WTC11 (cell line): ENCODE measurements around the gene KIF21B. TPM values are rescaled to one million over a fixed set of nuclear protein-coding genes. Genes with fewer than 3 reads are reported as not detected.

Experiments
- ATAC-seq: fragments of 200-7000 bp; cut with Tn5 transposase; 2 replicates; pipeline ENCODE4 v1.10.0; 2021; ENCODE audit warnings: mild to moderate bottlenecking, moderate library complexity
- CTCF ChIA-PET: fragments of 300-600 bp; sonication (Branson Sonifier 250); formaldehyde crosslinking; loops from one replicate; lab custom pipeline; 2021; ENCODE audit warnings: antibody characterized with exemption; lab: Charles Lee
- POLR2A ChIA-PET: fragments of 350-600 bp; sonication (Branson Sonifier 250); formaldehyde crosslinking; loops from one replicate; lab custom pipeline; 2021; ENCODE audit warnings: antibody characterized with exemption; lab: Charles Lee
- DNase-seq: peaks from one replicate; pipeline ENCODE4 v3.0.0; 2021; ENCODE audit warnings: low spot score
- H3K27ac Mint-ChIP-seq: 2 replicates; pipeline ENCODE4 v1.8.0; 2021; ENCODE audit warnings: mixed read lengths
- H3K27me3 Mint-ChIP-seq: 2 replicates; pipeline ENCODE4 v1.8.0; 2021; ENCODE audit warnings: low read depth, mild to moderate bottlenecking, moderate library complexity, mixed read lengths
- H3K36me3 Mint-ChIP-seq: 2 replicates; pipeline ENCODE4 v1.8.0; 2021; ENCODE audit warnings: mixed read lengths
- H3K4me1 Mint-ChIP-seq: 2 replicates; pipeline ENCODE4 v1.8.0; 2022; ENCODE audit warnings: mixed read lengths
- H3K4me3 Mint-ChIP-seq: 2 replicates; pipeline ENCODE4 v1.8.0; 2021; ENCODE audit warnings: mild to moderate bottlenecking, moderate library complexity, mixed read lengths
- H3K9me3 Mint-ChIP-seq: 2 replicates; pipeline ENCODE4 v1.8.0; 2021; ENCODE audit warnings: mixed read lengths
- AFF4 ChIP-seq: sonication (generic); formaldehyde crosslinking; IDR thresholded peaks from 2 replicates; pipeline ENCODE4 v1.8.1; 2023; ENCODE audit warnings: mild to moderate bottlenecking, missing genetic modification reagents, borderline replicate concordance
- ARID4B ChIP-seq: sonication (generic); formaldehyde crosslinking; IDR thresholded peaks from 2 replicates; pipeline ENCODE4 v1.8.0; 2023; ENCODE audit warnings: missing genetic modification reagents, mild to moderate bottlenecking, borderline replicate concordance
- CREB1 ChIP-seq: sonication (generic); formaldehyde crosslinking; IDR thresholded peaks from 2 replicates; pipeline ENCODE4 v1.8.0; 2023; ENCODE audit warnings: mild to moderate bottlenecking, missing genetic modification reagents
- E2F1 ChIP-seq: sonication (generic); formaldehyde crosslinking; IDR thresholded peaks from 2 replicates; pipeline ENCODE4 v1.8.0; 2022; ENCODE audit warnings: mild to moderate bottlenecking, missing genetic modification reagents
- E2F4 ChIP-seq: sonication (generic); formaldehyde crosslinking; IDR thresholded peaks from 2 replicates; pipeline ENCODE4 v1.8.1; 2022; ENCODE audit warnings: low read depth, mild to moderate bottlenecking, moderate library complexity, missing genetic modification reagents, borderline replicate concordance
- ELF4 ChIP-seq: sonication (generic); formaldehyde crosslinking; IDR thresholded peaks from 2 replicates; pipeline ENCODE4 v1.8.1; 2022; ENCODE audit warnings: low read depth, mild to moderate bottlenecking, moderate library complexity, missing genetic modification reagents
- FOXK1 ChIP-seq: sonication (generic); formaldehyde crosslinking; IDR thresholded peaks from 2 replicates; pipeline ENCODE4 v1.8.0; 2022; ENCODE audit warnings: mild to moderate bottlenecking, moderate library complexity, missing genetic modification reagents
- FOXP1 ChIP-seq: sonication (generic); formaldehyde crosslinking; IDR thresholded peaks from 2 replicates; pipeline ENCODE4 v1.8.0; 2022; ENCODE audit warnings: missing genetic modification reagents, mild to moderate bottlenecking, moderate library complexity, borderline replicate concordance
- HMGXB4 ChIP-seq: sonication (generic); formaldehyde crosslinking; IDR thresholded peaks from 2 replicates; pipeline ENCODE4 v1.8.1; 2023; ENCODE audit warnings: mild to moderate bottlenecking, moderate library complexity, missing genetic modification reagents
- KAT7 ChIP-seq: sonication (generic); formaldehyde crosslinking; IDR thresholded peaks from 2 replicates; pipeline ENCODE4 v1.8.1; 2023; ENCODE audit warnings: missing genetic modification reagents, mild to moderate bottlenecking, borderline replicate concordance
- OVOL2 ChIP-seq: fragments of 250-450 bp; sonication (Bioruptor Pico); IDR thresholded peaks from 2 replicates; pipeline ENCODE4 v1.9.0; 2021; ENCODE audit warnings: mild to moderate bottlenecking, borderline replicate concordance
- PRRX2 ChIP-seq: fragments of 250-450 bp; sonication (Bioruptor Pico); IDR thresholded peaks from 2 replicates; pipeline ENCODE4 v1.8.0; 2021; ENCODE audit warnings: mild to moderate bottlenecking
- SMAD4 ChIP-seq: sonication (generic); formaldehyde crosslinking; IDR thresholded peaks from 2 replicates; pipeline ENCODE4 v1.8.0; 2022; ENCODE audit warnings: mild to moderate bottlenecking, missing genetic modification reagents
- ZNF219 ChIP-seq: sonication (generic); formaldehyde crosslinking; IDR thresholded peaks from 2 replicates; pipeline ENCODE4 v1.8.0; 2023; ENCODE audit warnings: missing genetic modification reagents, mild to moderate bottlenecking, borderline replicate concordance
- ZNF263 ChIP-seq: sonication (generic); formaldehyde crosslinking; IDR thresholded peaks from 2 replicates; pipeline ENCODE4 v1.8.1; 2022; ENCODE audit warnings: low read depth, mild to moderate bottlenecking, moderate library complexity, missing genetic modification reagents
- ZNF416 ChIP-seq: fragments of 250-450 bp; sonication (Bioruptor Pico); IDR thresholded peaks from 2 replicates; pipeline ENCODE4 v1.9.0; 2021; ENCODE audit warnings: mild to moderate bottlenecking, inconsistent platforms
- ZNF425 ChIP-seq: fragments of 250-450 bp; sonication (Bioruptor Pico); conservative IDR thresholded peaks from 2 replicates; pipeline ENCODE4 v1.9.0; 2021; ENCODE audit warnings: mild to moderate bottlenecking
- ZNF671 ChIP-seq: fragments of 250-450 bp; sonication (Bioruptor Pico); IDR thresholded peaks from 2 replicates; pipeline ENCODE4 v1.8.0; 2021; ENCODE audit warnings: mild to moderate bottlenecking
- total RNA-seq: library from RNA; stranded (reverse); gene quantifications from 3 replicates; pipeline ENCODE4 v1.2.3, GENCODE V29; 2021

The KIF21B gene
- total RNA-seq, 1 experiment from 2014 or later: 19.4 TPM

- H3K27me3 Mint-ChIP-seq: no peaks in the 10 kb centered on the region
- no peaks in the 10 kb centered on the region for H3K9me3 Mint-ChIP-seq
- ChIA-PET CTCF (interaction anchor here (1.1 to 1.4 kb wide), 2 partner anchors 20 to 21 kb away, joined by 5 to 10 read pairs; no protein-coding TSS in a partner anchor), POLR2A (no interaction called here)
- no peak for DNase-seq
- no peak overlapping the region for H3K27ac Mint-ChIP-seq
- no peak overlapping the region for H3K4me3 Mint-ChIP-seq
- no peaks in the 10 kb centered on the region for H3K4me1 Mint-ChIP-seq
- no peak for ATAC-seq
- H3K36me3 Mint-ChIP-seq: peaks cover 8% of the 10 kb centered on the region
- TF ChIP-seq FOXP1 (CRISPR knock-in tag) (no peak), PRRX2 (CRISPR knock-in tag) (no peak), E2F4 (CRISPR knock-in tag) (no peak), CREB1 (CRISPR knock-in tag) (no peak), ZNF425 (CRISPR knock-in tag) (no peak), ZNF263 (no peak), FOXK1 (no peak), ARID4B (no peak)
Measured at GRCh38 chr1:201000391-201000790, 23.1 kb downstream of the KIF21B start.

GRCh38 chr1:200999667-201000066, 23.8 kb downstream of the KIF21B start:
- ATAC-seq (no peak), DNase-seq (no peak)
- Mint-ChIP-seq H3K27ac (no peak overlapping the region), H3K9me3 (no peaks in the 10 kb centered on the region), H3K4me1 (no peaks in the 10 kb centered on the region), H3K27me3 (no peaks in the 10 kb centered on the region), H3K36me3 (peaks cover 8% of the 10 kb centered on the region), H3K4me3 (no peak overlapping the region)
- CTCF ChIA-PET: interaction anchor here (1.4 to 1.8 kb wide), 2 partner anchors 20 to 27 kb away, joined by 6 to 10 read pairs; no protein-coding TSS in a partner anchor
- POLR2A ChIA-PET: no interaction called here
- TF ChIP-seq ZNF416 (CRISPR knock-in tag) (no peak), KAT7 (no peak), ZNF425 (CRISPR knock-in tag) (no peak), HMGXB4 (CRISPR knock-in tag) (no peak), SMAD4 (no peak), OVOL2 (no peak), ELF4 (CRISPR knock-in tag) (no peak), ZNF219 (no peak), AFF4 (CRISPR knock-in tag) (no peak), ZNF671 (CRISPR knock-in tag) (no peak), E2F1 (CRISPR knock-in tag) (no peak)
